Stimulated activated CD8-positive, alpha-beta memory T cell treated with anti-CD3 and anti-CD28 coated beads, Interleukin-7, amount 100 ng/mL, for 1 hour (primary cell): ENCODE data around the gene VPS33B.

Experiments used
- DNase-seq, 2 donors: peaks; one replicate each; pipeline ENCODE4 v3.0.0-alpha.2; 2020; ENCODE audit warnings: low read depth in 2 of 2

The VPS33B gene

DNA sequence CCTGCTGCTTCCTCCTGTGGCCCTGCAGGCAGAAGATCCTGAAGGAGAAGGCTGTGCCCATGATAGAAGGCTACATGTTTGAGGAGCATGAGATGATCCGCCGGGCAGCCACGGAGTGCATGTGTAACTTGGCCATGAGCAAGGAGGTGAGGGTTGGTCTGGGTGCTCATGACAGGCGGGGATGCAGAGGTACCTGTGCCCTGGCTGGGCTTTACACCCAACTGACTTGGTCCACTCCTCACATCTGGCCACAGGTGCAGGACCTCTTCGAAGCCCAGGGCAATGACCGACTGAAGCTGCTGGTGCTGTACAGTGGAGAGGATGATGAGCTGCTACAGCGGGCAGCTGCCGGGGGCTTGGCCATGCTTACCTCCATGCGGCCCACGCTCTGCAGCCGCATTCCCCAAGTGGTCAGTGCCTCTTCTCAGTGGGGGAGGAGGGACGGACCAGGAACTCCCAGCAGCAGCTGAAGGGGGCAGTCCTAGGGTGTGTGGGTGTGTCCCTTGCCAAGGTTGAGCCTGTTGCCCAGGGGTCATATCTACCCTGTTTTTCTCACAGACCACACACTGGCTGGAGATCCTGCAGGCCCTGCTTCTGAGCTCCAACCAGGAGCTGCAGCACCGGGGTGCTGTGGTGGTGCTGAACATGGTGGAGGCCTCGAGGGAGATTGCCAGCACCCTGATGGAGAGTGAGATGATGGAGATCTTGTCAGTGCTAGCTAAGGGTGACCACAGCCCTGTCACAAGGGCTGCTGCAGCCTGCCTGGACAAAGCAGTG, 69.3 kb downstream of the VPS33B start:
- no peak for DNase-seq

DNA sequence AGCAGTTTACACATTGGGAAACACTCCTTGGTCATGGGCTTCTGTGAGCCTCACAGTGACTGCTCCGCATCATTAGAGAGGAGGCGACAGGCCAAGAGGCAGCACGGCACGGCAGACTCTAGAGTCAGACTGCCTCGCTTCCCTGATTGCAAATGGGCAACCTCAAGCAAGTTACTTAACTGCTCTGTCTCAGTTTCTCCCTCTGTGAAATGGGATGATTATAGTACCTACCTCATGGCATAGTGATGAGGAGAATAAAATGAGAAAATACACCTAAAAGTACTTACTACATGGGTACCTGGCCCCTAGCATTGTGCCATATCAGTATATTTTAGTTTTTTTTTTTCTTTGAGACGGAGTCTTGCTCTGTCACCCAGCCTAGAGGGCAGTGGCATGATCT, 71.7 kb downstream of the VPS33B start:
- no peak for DNase-seq

DNA sequence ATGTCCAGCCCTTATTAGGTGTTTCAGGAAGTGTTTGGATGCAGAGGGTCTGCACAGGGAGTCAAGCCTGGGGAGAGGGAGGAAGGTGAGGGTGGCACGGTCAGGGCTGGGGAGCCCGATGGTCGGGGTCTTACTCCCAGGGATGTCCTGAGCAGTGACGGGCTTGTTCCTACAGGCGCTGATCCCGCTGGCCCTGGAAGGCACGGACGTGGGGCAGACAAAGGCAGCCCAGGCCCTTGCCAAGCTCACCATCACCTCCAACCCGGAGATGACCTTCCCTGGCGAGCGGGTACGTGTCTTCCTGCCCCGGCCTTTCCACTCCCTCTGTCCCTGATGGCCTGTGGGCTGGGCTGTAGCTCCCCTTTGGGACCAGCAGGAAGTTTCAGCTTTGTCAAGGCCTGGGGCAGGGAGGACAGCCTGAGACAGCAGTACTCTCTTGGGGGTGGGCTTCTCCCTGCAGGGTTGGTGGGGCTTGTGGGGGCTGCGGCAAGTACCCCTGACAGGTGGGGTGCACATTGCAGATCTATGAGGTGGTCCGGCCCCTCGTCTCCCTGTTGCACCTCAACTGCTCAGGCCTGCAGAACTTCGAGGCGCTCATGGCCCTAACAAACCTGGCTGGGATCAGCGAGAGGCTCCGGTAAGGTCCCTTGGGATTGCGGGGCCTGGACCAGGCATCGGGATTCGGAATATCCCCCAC, 72.3 kb downstream of the VPS33B start:
- no peak for DNase-seq
